Gastrocnemius medialis (tissue), 4 donors: ENCODE data around the gene GRAMD2B. TPM values are rescaled to one million over a fixed set of nuclear protein-coding genes. Genes with fewer than 3 reads are reported as not detected.
A peak's percentile ranks its signal among the peaks of the same experiment; 100 is the strongest.
"Not testable (repeated sequence)": the region's sequence is repeated elsewhere in the genome, so short reads cannot be mapped to it uniquely, and the experiment has no call there.

Experiments used
- ATAC-seq, 2 donors: fragments of 150-250 bp; one replicate each; pipeline ENCODE4 v1.9.1; 2016
- DNase-seq, 2 donors: peaks; one replicate each; pipeline ENCODE4 v3.0.0-alpha.2; 2019
- H3K27ac ChIP-seq, 4 donors: fragments of 200-600 bp; sonication (generic); 1 replicate in 1 of 4; 2 replicates in 3 of 4; pipeline ENCODE4 v1.5.1; 2016 to 2018; ENCODE audit warnings: mild to moderate bottlenecking in 2 of 4, moderate library complexity in 1 of 4
- H3K27me3 ChIP-seq, 3 donors: fragments of 200-600 bp; sonication (generic) in 2 of 3; 1 replicate in 1 of 3; 2 replicates in 2 of 3; pipeline versions ENCODE4 v1.5.1 to v1.6.0; 2016 to 2019; ENCODE audit warnings: mild to moderate bottlenecking in 1 of 3, moderate library complexity in 1 of 3
- H3K36me3 ChIP-seq, 2 donors: fragments of 200-600 bp; sonication (generic) in 1 of 2; one replicate each; pipeline ENCODE4 v1.5.1; 2017 to 2018
- H3K4me1 ChIP-seq, 2 donors: fragments of 200-600 bp; sonication (generic) in 1 of 2; one replicate each; pipeline ENCODE4 v1.5.1; 2016 to 2017; ENCODE audit warnings: mild to moderate bottlenecking in 2 of 2
- H3K4me3 ChIP-seq, 4 donors: fragments of 200-600 bp; sonication (generic) in 3 of 4; 1 replicate in 1 of 4; 2 replicates in 3 of 4; pipeline ENCODE4 v1.5.1; 2016 to 2019; ENCODE audit warnings: mild to moderate bottlenecking in 2 of 4
- H3K9me3 ChIP-seq, 3 donors: fragments of 200-600 bp; sonication (generic) in 2 of 3; 1 replicate in 1 of 3; 2 replicates in 2 of 3; pipeline ENCODE4 v1.5.1; 2016 to 2019
- CTCF ChIP-seq, 5 experiments: fragments of 450-650 bp in 3 of 5; fragments of 200-600 bp in 2 of 5; sonication (generic) in 2 of 5; IDR thresholded peaks in 4 of 5; conservative IDR thresholded peaks in 1 of 5; 1 replicate in 4 of 5; 2 replicates in 1 of 5; pipeline ENCODE4 v1.5.1; 2016 to 2019; ENCODE audit warnings: antibody characterized with exemption in 5 of 5, mild to moderate bottlenecking in 3 of 5, moderate library complexity in 3 of 5
- POLR2A ChIP-seq, 2 donors: fragments of 450-650 bp; IDR thresholded peaks; one replicate each; pipeline ENCODE4 v1.6.1; 2017; ENCODE audit warnings: antibody characterized with exemption in 2 of 2, mild to moderate bottlenecking in 2 of 2, moderate library complexity in 2 of 2
- in situ Hi-C, 4 donors: fragments of 200-750 bp; cut with MboI; loops; one replicate each; pipeline versions ENCODE4 v1.15.0 to v1.8.0; 2017; ENCODE audit warnings: low sequenced_read_pairs in 4 of 4
- intact Hi-C: fragments of 100-400 bp; cut with DNase I; formaldehyde crosslinking; loops from one replicate; pipeline ENCODE4 v1.15.1; 2023; ENCODE audit warnings: low total_unique reads
- total RNA-seq, 4 donors: library from RNA; depleted of rRNA; stranded (reverse); fragments of >200 nt; gene quantifications; one replicate each; pipeline versions ENCODE4 v1.1.0 to v1.2.3, GENCODE V29; 2016

GRAMD2B gene
- 10 to 100 TPM in 1 of 4 donors, 1 to 10 TPM in 3; 4.6 to 10.4 (median 8.9) TPM for total RNA-seq

- Histone ChIP-seq H3K36me3 (no peaks in the 10 kb centered on the region), H3K4me3 (peak within 1 kb of the TSS; percentile 55 to 73 (median 68)), H3K27me3 (no peaks in the 10 kb centered on the region), H3K27ac (peak within 1 kb of the TSS; percentile 78 to 85 (median 81)), H3K4me1 (no peaks in the 10 kb centered on the region), H3K9me3 (no peaks in the 10 kb centered on the region)
- intact Hi-C loops: loop anchor here (5.0 kb wide), 1 partner anchor 41 kb away; no protein-coding TSS in a partner anchor
- peak; percentile 89 to 90 for ATAC-seq
- no peak for TF ChIP-seq CTCF (IDR thresholded peaks at IDR 0.05 in 4 of 5, conservative IDR thresholded peaks at IDR 0.05 in 1 of 5)
- peak; percentile 60 to 72 for TF ChIP-seq POLR2A (IDR thresholded peaks at IDR 0.05)
- DNase-seq: peak; percentile 51 to 72
- in situ Hi-C loops: no loop called here
Measured at GRCh38 chr5:126422994-126423788, at the start of gene GRAMD2B. GRAMD2B (plus strand) TSS chr5:126423409; CDS start chr5:126423607, 198 bp downstream.

GRCh38 chr5:126374109-126374416, 49.1 kb upstream of the GRAMD2B start:
- no peak for ATAC-seq
- Histone ChIP-seq H3K27ac (no peak overlapping the region), H3K9me3 (no peaks in the 10 kb centered on the region), H3K36me3 (no peaks in the 10 kb centered on the region), H3K4me3 (no peak overlapping the region), H3K27me3 (no peaks in the 10 kb centered on the region), H3K4me1 (peaks cover 0 to 4% of the 10 kb centered on the region in 2 donors)
- no peak for DNase-seq
- in situ Hi-C loops: no loop called here
- intact Hi-C loops: no loop called here
- no peak for TF ChIP-seq CTCF (IDR thresholded peaks at IDR 0.05 in 4 of 5, conservative IDR thresholded peaks at IDR 0.05 in 1 of 5)
- TF ChIP-seq POLR2A (IDR thresholded peaks at IDR 0.05): no peak

- H3K36me3 ChIP-seq: no peaks in the 10 kb centered on the region
- no peaks in the 10 kb centered on the region for H3K9me3 ChIP-seq
- ATAC-seq (no peak), DNase-seq (no peak)
- no peaks in the 10 kb centered on the region for H3K27me3 ChIP-seq
- no peak overlapping the region for H3K4me3 ChIP-seq
- intact Hi-C loops: no loop called here
- TF ChIP-seq CTCF (IDR thresholded peaks at IDR 0.05 in 4 of 5, conservative IDR thresholded peaks at IDR 0.05 in 1 of 5) (no peak), POLR2A (IDR thresholded peaks at IDR 0.05) (no peak)
- peaks cover 0 to 4% of the 10 kb centered on the region in 2 donors for H3K4me1 ChIP-seq
- no peak overlapping the region for H3K27ac ChIP-seq
- in situ Hi-C loops: no loop called here
Measured at GRCh38 chr5:126376443-126376842, 46.8 kb upstream of the GRAMD2B start.

- no peak for ATAC-seq
- Histone ChIP-seq H3K9me3 (no peaks in the 10 kb centered on the region), H3K27ac (no peak overlapping the region), H3K4me1 (peaks cover 0 to 4% of the 10 kb centered on the region in 2 donors), H3K4me3 (no peak overlapping the region), H3K27me3 (no peaks in the 10 kb centered on the region), H3K36me3 (no peaks in the 10 kb centered on the region)
- no peak for TF ChIP-seq POLR2A (IDR thresholded peaks at IDR 0.05)
- no peak for TF ChIP-seq CTCF (IDR thresholded peaks at IDR 0.05 in 4 of 5, conservative IDR thresholded peaks at IDR 0.05 in 1 of 5)
- intact Hi-C loops (no loop called here), in situ Hi-C loops (no loop called here)
- no peak for DNase-seq
Measured at GRCh38 chr5:126377424-126377823, 45.8 kb upstream of the GRAMD2B start.

GRCh38 chr5:126380316-126380715, 42.9 kb upstream of the GRAMD2B start:
- H3K9me3 ChIP-seq, H3K27ac ChIP-seq, ATAC-seq, H3K36me3 ChIP-seq, H3K27me3 ChIP-seq, DNase-seq, H3K4me3 ChIP-seq, in situ Hi-C loops: not testable (repeated sequence)
- intact Hi-C loops: loop anchor here (5.0 kb wide), 1 partner anchor 42 kb away; the partner anchor contains the start of gene GRAMD2B
- peaks cover 11 to 23% of the 10 kb centered on the region in 2 donors for H3K4me1 ChIP-seq
